Activated CD4-positive, alpha-beta T cell treated with anti-CD3 and anti-CD28 coated beads for 36 hours (primary cell): ENCODE data around the gene HTR2C. TPM values are rescaled to one million over a fixed set of nuclear protein-coding genes. Genes with fewer than 3 reads are reported as not detected.
"Not testable (repeated sequence)": the region's sequence is repeated elsewhere in the genome, so short reads cannot be mapped to it uniquely, and the experiment has no call there.

Source experiments
- ATAC-seq: fragments of 200-7000 bp; cut with Tn5 transposase; one replicate; pipeline ENCODE4 v1.10.0; 2021; ENCODE audit warnings: mild to moderate bottlenecking, moderate library complexity
- CTCF ChIA-PET: fragments of 350-600 bp; sonication (Branson Sonifier 250); formaldehyde crosslinking; loops from one replicate; lab custom pipeline; 2021; ENCODE audit warnings: antibody characterized with exemption; lab: Charles Lee
- POLR2A ChIA-PET: fragments of 350-600 bp; sonication (Branson Sonifier 250); formaldehyde crosslinking; loops from one replicate; lab custom pipeline; 2021; ENCODE audit warnings: antibody characterized with exemption, inconsistent platforms; lab: Charles Lee
- DNase-seq: peaks from one replicate; pipeline ENCODE4 v3.0.0-alpha.2; 2020
- H3K27ac Mint-ChIP-seq: one replicate; pipeline ENCODE4 v1.8.0; 2021; ENCODE audit warnings: mixed read lengths
- H3K27me3 Mint-ChIP-seq: one replicate; pipeline ENCODE4 v1.8.0; 2021; ENCODE audit warnings: mixed read lengths
- H3K36me3 Mint-ChIP-seq: one replicate; pipeline ENCODE4 v1.8.0; 2021; ENCODE audit warnings: low read depth, mixed read lengths
- H3K4me1 Mint-ChIP-seq: one replicate; pipeline ENCODE4 v1.8.0; 2021; ENCODE audit warnings: mixed read lengths
- H3K4me3 Mint-ChIP-seq: one replicate; pipeline ENCODE4 v1.8.0; 2021; ENCODE audit warnings: mild to moderate bottlenecking, moderate library complexity, mixed read lengths
- H3K9me3 Mint-ChIP-seq: one replicate; pipeline ENCODE4 v1.8.0; 2021; ENCODE audit warnings: low read depth, mixed read lengths
- intact Hi-C, 2 experiments: fragments of 100-400 bp; cut with DNase I in 1 of 2; cut with micrococcal nuclease in 1 of 2; formaldehyde crosslinking; loops; one replicate each; pipeline versions ENCODE4 v1.14.2 to v1.15.1; 2022 to 2024; cut with DNase I, micrococcal nuclease
- total RNA-seq, 2 experiments: library from RNA; stranded (reverse); gene quantifications; one replicate each; pipeline ENCODE4 v1.2.3, GENCODE V29; 2021

HTR2C gene
- total RNA-seq, 2 experiments from 2014 or later: not detected

- CTCF ChIA-PET: interaction anchor here (1.6 kb wide), 1 partner anchor 11 kb away, joined by 4 read pairs; no protein-coding TSS in a partner anchor
- no peak overlapping the region for H3K27ac Mint-ChIP-seq
- no peaks in the 10 kb centered on the region for H3K9me3 Mint-ChIP-seq
- H3K27me3 Mint-ChIP-seq: no peaks in the 10 kb centered on the region
- no peaks in the 10 kb centered on the region for H3K36me3 Mint-ChIP-seq
- H3K4me3 Mint-ChIP-seq: no peak overlapping the region
- H3K4me1 Mint-ChIP-seq: no peaks in the 10 kb centered on the region
- DNase-seq: peak; percentile 32
- intact Hi-C loops: loop anchor here in 1 of 2 experiments (5.0 kb wide), 3 partner anchors 351 to 1031 kb away; no protein-coding TSS in a partner anchor
- POLR2A ChIA-PET: no interaction called here
- no peak for ATAC-seq
Measured at GRCh38 chrX:114611018-114611619, 27.2 kb downstream of the HTR2C start.

- no peak for ATAC-seq
- no peak overlapping the region for H3K4me3 Mint-ChIP-seq
- CTCF ChIA-PET: no interaction called here
- H3K36me3 Mint-ChIP-seq: no peaks in the 10 kb centered on the region
- intact Hi-C loops: no loop called here
- no peak for DNase-seq
- no peaks in the 10 kb centered on the region for H3K27me3 Mint-ChIP-seq
- H3K9me3 Mint-ChIP-seq: no peaks in the 10 kb centered on the region
- H3K27ac Mint-ChIP-seq: no peak overlapping the region
- POLR2A ChIA-PET: no interaction called here
- no peaks in the 10 kb centered on the region for H3K4me1 Mint-ChIP-seq
Measured at GRCh38 chrX:114615765-114616164, 31.9 kb downstream of the HTR2C start.

GRCh38 chrX:114619874-114620273 lies 36.0 kb downstream of the HTR2C start:
- Mint-ChIP-seq H3K9me3 (no peaks in the 10 kb centered on the region), H3K4me3 (no peak overlapping the region), H3K27ac (no peak overlapping the region), H3K36me3 (no peaks in the 10 kb centered on the region), H3K27me3 (no peaks in the 10 kb centered on the region), H3K4me1 (no peaks in the 10 kb centered on the region)
- no peak for ATAC-seq
- ChIA-PET POLR2A (no interaction called here), CTCF (no interaction called here)
- intact Hi-C loops: no loop called here
- no peak for DNase-seq

GRCh38 chrX:114626323-114626722 lies 42.4 kb downstream of the HTR2C start:
- Mint-ChIP-seq H3K27ac (no peak overlapping the region), H3K4me3 (no peak overlapping the region), H3K36me3 (no peaks in the 10 kb centered on the region), H3K9me3 (no peaks in the 10 kb centered on the region), H3K27me3 (no peaks in the 10 kb centered on the region), H3K4me1 (no peaks in the 10 kb centered on the region)
- intact Hi-C loops: no loop called here
- ChIA-PET CTCF (interaction anchor here (0.6 kb wide), 1 partner anchor 695 kb away, joined by 4 read pairs; no protein-coding TSS in a partner anchor), POLR2A (no interaction called here)
- DNase-seq: no peak
- no peak for ATAC-seq

- no peak for ATAC-seq
- Mint-ChIP-seq H3K4me1 (no peaks in the 10 kb centered on the region), H3K9me3 (peaks cover 2% of the 10 kb centered on the region), H3K27ac (no peak overlapping the region), H3K4me3 (no peak overlapping the region), H3K27me3 (no peaks in the 10 kb centered on the region), H3K36me3 (no peaks in the 10 kb centered on the region)
- ChIA-PET CTCF (interaction anchor here (0.7 kb wide), 1 partner anchor 1646 kb away, joined by 3 read pairs; no protein-coding TSS in a partner anchor), POLR2A (no interaction called here)
- intact Hi-C loops: no loop called here
- no peak for DNase-seq
Measured at GRCh38 chrX:114635986-114636385, 52.1 kb downstream of the HTR2C start.

GRCh38 chrX:114650351-114650750 lies 66.5 kb downstream of the HTR2C start:
- ATAC-seq (no peak), DNase-seq (no peak)
- Mint-ChIP-seq H3K36me3 (no peaks in the 10 kb centered on the region), H3K4me3 (no peak overlapping the region), H3K27ac (no peak overlapping the region), H3K27me3 (no peaks in the 10 kb centered on the region), H3K9me3 (no peaks in the 10 kb centered on the region), H3K4me1 (no peaks in the 10 kb centered on the region)
- CTCF ChIA-PET: no interaction called here
- intact Hi-C loops: no loop called here
- POLR2A ChIA-PET: no interaction called here

- no peak for ATAC-seq
- intact Hi-C loops: no loop called here
Measured at GRCh38 chrX:114675365-114675764, 91.5 kb downstream of the HTR2C start.

GRCh38 chrX:114700533-114700932 lies 116.6 kb downstream of the HTR2C start:
- H3K27ac Mint-ChIP-seq, DNase-seq, H3K4me3 Mint-ChIP-seq, POLR2A ChIA-PET, intact Hi-C loops, ATAC-seq, H3K27me3 Mint-ChIP-seq, H3K4me1 Mint-ChIP-seq, H3K9me3 Mint-ChIP-seq, H3K36me3 Mint-ChIP-seq, CTCF ChIA-PET: not testable (repeated sequence)

More at GRCh38 chrX:114675365-114675764, 91.5 kb downstream of the HTR2C start:
- Mint-ChIP-seq H3K9me3 (peaks cover 2% of the 10 kb centered on the region), H3K36me3 (no peaks in the 10 kb centered on the region), H3K27me3 (no peaks in the 10 kb centered on the region), H3K4me1 (no peaks in the 10 kb centered on the region), H3K4me3 (no peak overlapping the region), H3K27ac (no peak overlapping the region)
- POLR2A ChIA-PET: no interaction called here
- CTCF ChIA-PET: no interaction called here
- DNase-seq: no peak

GRCh38 chrX:114709406-114709805 lies 125.5 kb downstream of the HTR2C start:
- DNase-seq (no peak), ATAC-seq (no peak)
- Mint-ChIP-seq H3K9me3 (no peaks in the 10 kb centered on the region), H3K27me3 (no peaks in the 10 kb centered on the region), H3K36me3 (no peaks in the 10 kb centered on the region), H3K4me3 (no peak overlapping the region), H3K27ac (no peak overlapping the region), H3K4me1 (no peaks in the 10 kb centered on the region)
- POLR2A ChIA-PET: no interaction called here
- intact Hi-C loops: no loop called here
- CTCF ChIA-PET: no interaction called here

- no peak overlapping the region for H3K27ac Mint-ChIP-seq
- no peak overlapping the region for H3K4me3 Mint-ChIP-seq
- DNase-seq (no peak), ATAC-seq (no peak)
- H3K9me3 Mint-ChIP-seq: no peaks in the 10 kb centered on the region
- ChIA-PET CTCF (no interaction called here), POLR2A (no interaction called here)
- H3K36me3 Mint-ChIP-seq: no peaks in the 10 kb centered on the region
- intact Hi-C loops: no loop called here
- H3K4me1 Mint-ChIP-seq: no peaks in the 10 kb centered on the region
- H3K27me3 Mint-ChIP-seq: no peaks in the 10 kb centered on the region
Measured at GRCh38 chrX:114710571-114710970, 126.7 kb downstream of the HTR2C start.

GRCh38 chrX:114712466-114712865 lies 128.6 kb downstream of the HTR2C start:
- intact Hi-C loops: no loop called here
- ChIA-PET POLR2A (no interaction called here), CTCF (no interaction called here)
- Mint-ChIP-seq H3K9me3 (no peaks in the 10 kb centered on the region), H3K27ac (no peak overlapping the region), H3K36me3 (no peaks in the 10 kb centered on the region), H3K27me3 (no peaks in the 10 kb centered on the region), H3K4me1 (no peaks in the 10 kb centered on the region), H3K4me3 (no peak overlapping the region)
- DNase-seq: no peak
- ATAC-seq: no peak

- ChIA-PET CTCF (no interaction called here), POLR2A (no interaction called here)
- Mint-ChIP-seq H3K9me3 (no peaks in the 10 kb centered on the region), H3K27me3 (no peaks in the 10 kb centered on the region), H3K4me1 (no peaks in the 10 kb centered on the region), H3K36me3 (no peaks in the 10 kb centered on the region), H3K27ac (no peak overlapping the region), H3K4me3 (no peak overlapping the region)
- DNase-seq (no peak), ATAC-seq (no peak)
- intact Hi-C loops: no loop called here
Measured at GRCh38 chrX:114715096-114715495, 131.2 kb downstream of the HTR2C start.
